IPS-18a (cell line): ENCODE data around the gene SMOC2.

Experiments
- H3K27ac ChIP-seq: one replicate; pipeline ENCODE4 v1.5.1; 2013; ENCODE audit warnings: low read length
- H3K27me3 ChIP-seq: one replicate; pipeline ENCODE4 v1.6.1; 2013; ENCODE audit warnings: mild to moderate bottlenecking, low read length; ENCODE audit not compliant: control insufficient read depth, insufficient read depth
- H3K36me3 ChIP-seq: one replicate; pipeline ENCODE4 v1.6.1; 2013; ENCODE audit warnings: low read depth, low read length; ENCODE audit not compliant: control insufficient read depth
- H3K4me1 ChIP-seq: one replicate; pipeline ENCODE4 v1.6.1; 2013; ENCODE audit warnings: low read depth, low read length; ENCODE audit not compliant: control insufficient read depth
- H3K4me3 ChIP-seq: one replicate; pipeline ENCODE4 v1.5.1; 2013; ENCODE audit warnings: low read length
- H3K9ac ChIP-seq: one replicate; pipeline ENCODE4 v1.6.1; 2013; ENCODE audit warnings: mild to moderate bottlenecking, low read length, moderate library complexity
- H3K9me3 ChIP-seq: one replicate; pipeline ENCODE4 v1.6.1; 2013; ENCODE audit warnings: low read depth, low read length; ENCODE audit not compliant: control insufficient read depth

SMOC2 gene

DNA sequence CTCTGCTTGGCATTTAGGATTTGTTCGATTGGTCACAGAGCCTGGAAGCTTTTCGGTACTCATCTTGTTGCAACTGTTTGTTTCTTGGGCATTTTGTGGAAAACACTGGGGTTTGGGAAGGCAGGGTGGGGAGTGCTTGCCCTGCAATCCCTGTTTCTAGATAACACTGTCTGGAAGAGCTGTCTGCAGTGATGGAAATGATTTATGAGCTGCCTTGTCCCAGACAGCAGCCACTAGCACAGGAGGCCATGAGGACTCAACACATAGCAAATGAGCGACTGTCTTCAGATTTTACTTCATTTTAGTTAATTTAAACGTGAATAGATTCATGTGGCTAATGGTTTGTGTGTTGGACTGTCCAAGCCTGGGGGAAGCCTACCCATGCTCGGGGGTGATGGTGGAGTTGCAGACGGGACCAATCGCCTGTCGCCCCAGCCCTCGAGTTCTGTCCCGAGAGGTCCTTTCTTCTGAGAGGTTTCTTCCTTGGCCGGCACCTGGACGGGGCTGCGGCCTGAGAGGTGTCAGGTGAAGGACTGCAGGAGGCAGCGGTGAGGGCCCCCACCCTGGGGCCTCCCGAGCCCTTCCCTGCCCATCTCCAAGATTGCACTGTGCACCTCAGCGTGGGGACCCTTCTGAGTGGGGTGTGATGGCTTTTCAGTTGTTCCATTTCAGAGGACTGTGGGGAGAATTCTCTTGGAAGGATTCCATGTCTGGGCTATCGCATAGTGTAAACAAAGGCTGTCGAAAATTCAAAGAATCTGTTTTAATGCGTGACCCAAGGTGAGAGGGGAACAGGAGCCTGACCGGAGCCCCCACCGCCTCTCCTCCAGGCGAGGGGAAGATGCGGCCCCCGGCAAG lies 55.4 kb downstream of the SMOC2 start:
- Histone ChIP-seq H3K27me3 (no peaks in the 10 kb centered on the region), H3K9me3 (no peaks in the 10 kb centered on the region), H3K36me3 (no peaks in the 10 kb centered on the region), H3K4me1 (peaks cover 7% of the 10 kb centered on the region), H3K9ac (no peak overlapping the region), H3K27ac (no peak overlapping the region), H3K4me3 (no peak overlapping the region)

DNA sequence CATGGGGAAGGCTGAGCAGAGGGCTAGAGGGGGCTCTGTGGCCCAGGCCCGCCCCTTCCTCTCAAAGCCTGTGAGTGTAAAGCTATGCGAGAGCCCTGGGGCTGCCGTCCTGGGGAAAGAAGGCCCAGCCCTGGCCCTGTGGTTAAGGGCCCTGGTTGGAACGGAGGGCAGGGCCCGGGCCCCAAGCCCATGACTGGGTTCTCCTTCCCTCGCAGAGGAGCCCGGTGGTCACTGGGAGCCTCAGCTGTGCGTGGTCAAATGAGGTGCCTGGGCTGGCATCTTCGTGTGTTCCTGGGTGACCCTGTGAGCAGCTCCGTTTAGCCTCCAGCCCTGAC lies 56.0 kb downstream of the SMOC2 start:
- Histone ChIP-seq H3K4me1 (peaks cover 7% of the 10 kb centered on the region), H3K9me3 (no peaks in the 10 kb centered on the region), H3K9ac (no peak overlapping the region), H3K36me3 (no peaks in the 10 kb centered on the region), H3K27me3 (no peaks in the 10 kb centered on the region), H3K27ac (no peak overlapping the region), H3K4me3 (no peak overlapping the region)

DNA sequence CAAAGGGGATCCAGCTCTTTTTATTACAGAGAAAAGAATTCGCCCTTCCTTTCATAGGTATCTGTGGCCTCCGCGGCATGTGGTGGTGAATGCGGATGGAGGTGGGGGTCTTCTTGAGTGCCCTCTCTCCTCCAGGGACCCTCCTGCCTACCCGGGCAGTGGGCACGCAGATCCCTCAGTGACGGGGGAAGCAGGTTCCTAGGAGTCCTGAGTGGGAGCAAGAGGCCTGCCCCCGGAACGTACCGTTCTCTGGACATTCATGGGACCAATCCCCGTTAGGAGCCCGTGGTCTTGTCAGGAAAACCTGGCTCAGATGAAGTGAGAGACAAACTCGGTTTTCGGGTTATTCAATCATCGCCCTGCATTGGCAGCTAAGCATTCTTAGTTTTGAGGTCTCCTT lies 56.4 kb downstream of the SMOC2 start:
- Histone ChIP-seq H3K27ac (no peak overlapping the region), H3K27me3 (no peaks in the 10 kb centered on the region), H3K4me1 (peaks cover 7% of the 10 kb centered on the region), H3K36me3 (no peaks in the 10 kb centered on the region), H3K4me3 (no peak overlapping the region), H3K9ac (no peak overlapping the region), H3K9me3 (no peaks in the 10 kb centered on the region)

DNA sequence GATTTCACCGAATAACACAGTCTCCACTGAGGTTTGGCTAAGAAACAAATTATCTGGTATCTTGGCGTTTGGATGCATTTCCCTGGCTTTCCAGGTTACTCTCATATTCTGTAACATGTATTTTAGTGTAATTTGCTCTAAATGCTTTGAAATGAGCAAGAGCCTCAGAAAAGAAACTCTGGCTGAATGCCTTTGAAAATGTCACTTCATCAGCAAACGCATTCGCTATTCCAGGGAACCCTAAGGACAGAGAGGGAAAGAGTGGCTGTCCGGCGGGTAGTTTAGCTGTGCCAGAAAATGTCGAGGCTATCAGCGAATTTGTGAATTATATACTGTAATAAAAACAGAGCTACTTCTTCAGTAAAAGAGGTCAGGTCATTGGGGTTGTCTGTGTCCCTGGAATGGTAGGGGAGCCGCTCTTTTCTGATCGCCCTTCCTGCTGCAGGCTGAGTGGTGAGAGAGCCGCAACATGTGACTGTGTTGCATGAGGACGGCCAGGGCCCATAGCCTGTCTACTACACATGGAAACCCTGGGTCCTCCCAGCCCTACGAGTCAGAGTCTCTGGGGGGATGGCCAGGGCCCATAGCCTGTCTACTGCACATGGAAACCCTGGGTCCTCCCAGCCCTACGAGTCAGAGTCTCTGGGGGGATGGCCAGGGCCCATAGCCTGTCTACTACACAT lies 57.3 kb downstream of the SMOC2 start:
- H3K36me3 ChIP-seq = no peaks in the 10 kb centered on the region
- no peaks in the 10 kb centered on the region for H3K9me3 ChIP-seq
- H3K27ac ChIP-seq = no peak overlapping the region
- no peak overlapping the region for H3K4me3 ChIP-seq
- H3K27me3 ChIP-seq = no peaks in the 10 kb centered on the region
- H3K9ac ChIP-seq = no peak overlapping the region
- H3K4me1 ChIP-seq = peaks cover 7% of the 10 kb centered on the region

DNA sequence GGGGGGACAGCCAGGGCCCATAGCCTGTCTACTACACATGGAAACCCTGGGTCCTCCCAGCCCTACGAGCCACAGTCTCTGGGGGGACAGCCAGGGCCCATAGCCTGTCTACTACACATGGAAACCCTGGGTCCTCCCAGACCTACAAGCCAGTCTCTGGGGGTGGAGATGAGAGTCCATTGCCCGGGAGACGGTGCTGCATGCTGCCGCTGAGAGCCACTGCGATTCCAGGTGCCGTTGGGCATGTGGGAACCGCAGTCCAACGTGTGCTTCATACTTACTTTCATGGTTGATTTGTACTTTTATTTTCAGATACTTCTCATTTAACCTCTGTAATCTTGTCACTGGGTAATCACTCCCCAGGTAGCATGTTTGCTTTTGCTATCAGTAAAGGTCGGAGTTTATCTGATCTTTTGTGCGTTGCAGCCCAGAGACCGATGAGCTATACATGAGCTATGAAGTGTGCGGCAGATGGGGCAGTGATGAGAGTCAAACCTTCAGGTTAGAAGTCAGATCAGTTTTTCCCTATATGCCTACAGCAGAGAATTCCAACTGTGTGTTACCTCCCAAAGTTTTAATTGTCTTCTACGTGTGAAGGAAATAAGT lies 58.2 kb downstream of the SMOC2 start:
- H3K9me3 ChIP-seq = no peaks in the 10 kb centered on the region
- no peak overlapping the region for H3K27ac ChIP-seq
- no peak overlapping the region for H3K9ac ChIP-seq
- H3K4me3 ChIP-seq = no peak overlapping the region
- H3K36me3 ChIP-seq = no peaks in the 10 kb centered on the region
- peaks cover 7% of the 10 kb centered on the region for H3K4me1 ChIP-seq
- no peaks in the 10 kb centered on the region for H3K27me3 ChIP-seq

DNA sequence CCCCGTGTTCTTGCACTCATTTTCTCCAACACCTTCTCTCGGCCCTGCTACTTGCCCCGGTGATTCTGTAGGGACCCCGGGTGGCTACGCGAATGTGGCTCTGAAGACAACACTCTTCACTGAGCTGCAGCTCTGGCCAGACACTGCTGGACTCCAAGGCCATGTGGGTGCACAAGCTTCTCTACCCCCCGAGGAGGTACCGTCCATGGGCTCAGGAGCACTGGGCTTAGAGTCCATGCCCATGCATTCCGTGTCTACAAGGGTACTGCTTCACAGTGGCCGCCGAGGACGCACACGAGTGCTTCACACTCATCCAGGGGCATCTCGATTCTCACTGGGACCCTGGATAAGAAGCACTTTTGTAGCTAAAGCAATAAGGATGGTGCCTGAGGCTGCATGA lies 59.5 kb downstream of the SMOC2 start:
- H3K9ac ChIP-seq = no peak overlapping the region
- no peaks in the 10 kb centered on the region for H3K27me3 ChIP-seq
- H3K4me3 ChIP-seq = no peak overlapping the region
- no peaks in the 10 kb centered on the region for H3K9me3 ChIP-seq
- no peaks in the 10 kb centered on the region for H3K36me3 ChIP-seq
- H3K27ac ChIP-seq = no peak overlapping the region
- peaks cover 7% of the 10 kb centered on the region for H3K4me1 ChIP-seq

DNA sequence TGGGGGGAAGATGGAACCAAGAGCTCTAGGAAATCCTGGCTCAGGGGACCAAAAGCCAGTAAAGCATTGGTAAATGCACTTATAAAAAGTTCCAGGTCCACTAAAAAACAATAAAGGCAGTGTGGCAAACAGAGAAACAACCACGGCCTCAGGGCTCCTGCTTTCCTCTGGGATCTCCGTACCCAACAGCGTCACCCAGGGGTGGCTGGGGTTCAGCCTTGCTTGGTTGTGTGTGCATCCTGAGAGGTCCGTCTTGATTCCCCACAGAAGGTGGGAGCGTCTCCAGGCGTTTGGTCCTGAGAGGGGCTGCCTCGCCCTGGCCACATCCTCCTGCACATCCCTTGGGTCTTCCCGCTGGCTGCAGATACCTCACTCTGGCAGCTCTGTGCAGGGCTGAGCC lies 60.6 kb downstream of the SMOC2 start:
- no peaks in the 10 kb centered on the region for H3K9me3 ChIP-seq
- H3K36me3 ChIP-seq = no peaks in the 10 kb centered on the region
- peaks cover 9% of the 10 kb centered on the region for H3K4me1 ChIP-seq
- H3K9ac ChIP-seq = no peak overlapping the region
- H3K27me3 ChIP-seq = no peaks in the 10 kb centered on the region
- H3K27ac ChIP-seq = no peak overlapping the region
- H3K4me3 ChIP-seq = no peak overlapping the region

DNA sequence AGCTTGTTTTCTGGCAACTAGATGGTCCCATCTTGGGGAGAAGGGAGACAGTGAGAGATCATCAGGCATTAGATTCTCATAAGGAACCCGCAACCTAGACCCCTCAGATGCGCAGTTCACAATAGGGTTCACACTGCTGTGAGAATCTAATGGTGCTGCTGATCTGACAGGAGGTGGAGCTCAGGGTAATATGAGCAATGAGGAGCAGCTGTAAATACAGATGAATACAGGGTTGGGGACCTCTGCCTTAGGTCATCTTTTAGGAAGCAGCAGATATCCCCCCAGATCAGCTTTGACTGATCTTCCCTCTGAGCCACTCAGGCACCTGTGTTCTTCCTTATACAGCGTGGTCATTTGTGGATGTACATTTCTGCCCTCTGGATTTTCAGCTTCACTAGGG lies 63.4 kb downstream of the SMOC2 start:
- Histone ChIP-seq H3K4me3 (no peak overlapping the region), H3K27me3 (no peaks in the 10 kb centered on the region), H3K9me3 (no peaks in the 10 kb centered on the region), H3K4me1 (peaks cover 7% of the 10 kb centered on the region), H3K9ac (no peak overlapping the region), H3K27ac (no peak overlapping the region), H3K36me3 (no peaks in the 10 kb centered on the region)

DNA sequence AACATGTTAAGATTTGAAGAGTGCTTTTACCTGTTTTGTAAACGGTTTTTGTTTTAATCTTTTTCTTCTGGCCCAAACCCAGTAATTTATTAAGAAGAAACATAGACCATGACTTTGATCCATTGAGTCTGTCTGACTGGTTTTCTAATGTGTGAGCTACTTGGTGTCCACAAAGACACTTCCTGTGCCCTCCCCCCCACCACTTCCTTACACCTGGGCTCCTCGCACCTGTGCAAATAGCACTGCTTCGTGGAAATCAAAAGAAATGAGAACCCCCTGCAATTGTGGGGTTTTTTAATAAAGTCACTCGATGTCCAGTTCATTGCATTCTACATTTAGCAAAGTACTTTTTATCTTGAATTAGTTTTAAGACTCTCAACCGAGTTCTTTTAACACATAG lies 65.5 kb downstream of the SMOC2 start:
- H3K27ac ChIP-seq = no peak overlapping the region
- no peaks in the 10 kb centered on the region for H3K9me3 ChIP-seq
- H3K4me3 ChIP-seq = no peak overlapping the region
- H3K27me3 ChIP-seq = no peaks in the 10 kb centered on the region
- H3K9ac ChIP-seq = no peak overlapping the region
- H3K4me1 ChIP-seq = peaks cover 7% of the 10 kb centered on the region
- H3K36me3 ChIP-seq = no peaks in the 10 kb centered on the region

DNA sequence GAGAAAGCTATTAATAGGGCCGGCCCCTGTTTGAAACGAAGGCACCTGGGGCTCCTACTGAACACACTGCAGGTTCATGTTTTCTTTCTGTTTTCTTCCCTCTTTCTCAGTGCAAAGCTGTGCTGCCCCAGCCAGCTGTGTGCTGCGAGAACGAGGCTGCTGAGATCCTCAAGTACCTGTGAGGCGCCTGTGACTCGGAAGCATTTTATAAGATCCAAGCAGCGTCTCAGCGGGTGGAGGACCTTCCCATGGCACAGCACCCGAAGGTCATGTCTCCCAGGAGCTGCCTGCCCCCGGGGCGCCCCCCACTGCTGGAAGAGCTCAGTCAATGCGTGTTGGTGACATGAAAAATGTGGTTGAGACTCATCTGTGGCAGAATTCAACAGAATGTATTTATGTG lies 66.3 kb downstream of the SMOC2 start:
- peaks cover 7% of the 10 kb centered on the region for H3K4me1 ChIP-seq
- H3K9me3 ChIP-seq = no peaks in the 10 kb centered on the region
- H3K4me3 ChIP-seq = no peak overlapping the region
- H3K27ac ChIP-seq = no peak overlapping the region
- no peaks in the 10 kb centered on the region for H3K27me3 ChIP-seq
- no peak overlapping the region for H3K9ac ChIP-seq
- no peaks in the 10 kb centered on the region for H3K36me3 ChIP-seq

DNA sequence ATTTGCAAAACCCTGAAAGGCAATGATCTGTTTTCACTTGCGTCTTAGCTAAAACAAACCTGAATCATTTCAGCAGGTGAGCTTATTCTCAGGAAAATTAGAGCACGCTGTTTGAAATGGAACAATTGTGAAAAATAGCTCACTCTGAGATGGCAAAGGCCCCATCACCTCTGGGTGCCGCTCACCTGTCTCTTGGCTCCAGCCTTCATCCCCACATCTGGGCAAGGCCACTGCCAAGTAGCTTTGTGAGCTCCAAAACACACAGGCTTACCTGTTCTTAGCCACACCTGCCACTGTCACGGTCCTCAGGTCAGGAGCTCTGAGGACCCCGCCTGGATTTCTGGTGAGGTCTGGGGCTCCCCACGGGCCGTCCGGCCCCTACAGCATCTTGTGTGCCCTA lies 66.7 kb downstream of the SMOC2 start:
- Histone ChIP-seq H3K4me1 (peaks cover 7% of the 10 kb centered on the region), H3K27me3 (no peaks in the 10 kb centered on the region), H3K4me3 (no peak overlapping the region), H3K9ac (no peak overlapping the region), H3K27ac (no peak overlapping the region), H3K9me3 (no peaks in the 10 kb centered on the region), H3K36me3 (no peaks in the 10 kb centered on the region)

DNA sequence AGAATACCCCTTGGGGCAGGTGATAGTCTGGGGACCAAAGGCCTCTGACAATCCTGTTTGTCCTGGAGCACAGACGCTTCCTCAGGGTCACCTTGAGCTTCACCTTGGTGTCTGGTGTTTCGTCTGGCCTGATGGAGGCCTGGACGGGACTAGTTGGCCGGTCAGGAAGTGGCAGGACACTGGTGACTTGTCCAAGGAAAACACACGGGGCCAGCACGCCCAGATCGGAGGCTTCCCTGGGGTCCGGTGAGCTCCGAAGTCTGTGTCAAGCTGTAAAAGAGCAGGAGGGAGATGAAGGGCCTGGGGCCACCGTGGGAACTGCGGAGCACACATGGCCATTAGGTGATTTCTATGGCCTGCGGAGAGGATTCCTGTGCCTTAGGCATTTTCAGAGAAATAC lies 67.9 kb downstream of the SMOC2 start:
- Histone ChIP-seq H3K9ac (no peak overlapping the region), H3K4me1 (peaks cover 7% of the 10 kb centered on the region), H3K9me3 (no peaks in the 10 kb centered on the region), H3K36me3 (no peaks in the 10 kb centered on the region), H3K27ac (no peak overlapping the region), H3K27me3 (no peaks in the 10 kb centered on the region), H3K4me3 (no peak overlapping the region)
